Measurements from ENCODE around the gene TOX2.

TOX2 gene

DNA sequence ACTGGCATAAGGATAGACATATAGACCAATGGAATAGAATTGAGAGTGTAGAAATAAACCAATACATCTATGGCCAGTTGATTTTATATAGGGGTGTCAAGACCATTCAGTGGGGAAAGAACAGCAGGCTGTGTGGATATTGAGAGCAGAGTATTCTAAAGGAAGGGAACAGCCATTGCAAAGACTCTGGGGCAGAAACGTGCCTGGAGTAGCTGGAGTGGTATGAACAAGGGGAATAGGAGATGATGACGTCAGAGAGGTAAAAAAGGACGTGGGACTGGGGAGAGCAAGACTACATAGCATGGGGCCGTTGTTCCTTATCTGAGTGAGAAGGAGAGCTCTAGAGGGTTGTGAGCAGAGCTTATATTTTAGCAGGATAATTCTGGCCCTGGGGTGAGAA, 85.2 kb downstream of the TOX2 start:
- TF ChIP-seq, protein P1, sequence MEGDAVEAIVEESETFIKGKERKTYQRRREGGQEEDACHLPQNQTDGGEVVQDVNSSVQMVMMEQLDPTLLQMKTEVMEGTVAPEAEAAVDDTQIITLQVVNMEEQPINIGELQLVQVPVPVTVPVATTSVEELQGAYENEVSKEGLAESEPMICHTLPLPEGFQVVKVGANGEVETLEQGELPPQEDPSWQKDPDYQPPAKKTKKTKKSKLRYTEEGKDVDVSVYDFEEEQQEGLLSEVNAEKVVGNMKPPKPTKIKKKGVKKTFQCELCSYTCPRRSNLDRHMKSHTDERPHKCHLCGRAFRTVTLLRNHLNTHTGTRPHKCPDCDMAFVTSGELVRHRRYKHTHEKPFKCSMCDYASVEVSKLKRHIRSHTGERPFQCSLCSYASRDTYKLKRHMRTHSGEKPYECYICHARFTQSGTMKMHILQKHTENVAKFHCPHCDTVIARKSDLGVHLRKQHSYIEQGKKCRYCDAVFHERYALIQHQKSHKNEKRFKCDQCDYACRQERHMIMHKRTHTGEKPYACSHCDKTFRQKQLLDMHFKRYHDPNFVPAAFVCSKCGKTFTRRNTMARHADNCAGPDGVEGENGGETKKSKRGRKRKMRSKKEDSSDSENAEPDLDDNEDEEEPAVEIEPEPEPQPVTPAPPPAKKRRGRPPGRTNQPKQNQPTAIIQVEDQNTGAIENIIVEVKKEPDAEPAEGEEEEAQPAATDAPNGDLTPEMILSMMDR (IDR thresholded peaks at IDR 0.05): no peak
- H3K27ac ChIP-seq: no peak overlapping the region
- H3K4me2 ChIP-seq (ENCODE audit: low read length): no peak overlapping the region
- H3K79me2 ChIP-seq: no peaks in the 10 kb centered on the region
- no peaks in the 10 kb centered on the region for H3K9me3 ChIP-seq (ENCODE audit: control insufficient read depth, low read length)
- no peak overlapping the region for H2AFZ ChIP-seq
- H3K27me3 ChIP-seq (ENCODE audit: control insufficient read depth, insufficient read depth, low read length): no peaks in the 10 kb centered on the region
- H3K36me3 ChIP-seq (ENCODE audit: control insufficient read depth, insufficient read depth, low read length): no peaks in the 10 kb centered on the region
- no peaks in the 10 kb centered on the region for H3K4me1 ChIP-seq
- H3K9ac ChIP-seq: no peak overlapping the region
- H3K4me3 ChIP-seq (ENCODE audit: low read depth, low read length): no peak overlapping the region

DNA sequence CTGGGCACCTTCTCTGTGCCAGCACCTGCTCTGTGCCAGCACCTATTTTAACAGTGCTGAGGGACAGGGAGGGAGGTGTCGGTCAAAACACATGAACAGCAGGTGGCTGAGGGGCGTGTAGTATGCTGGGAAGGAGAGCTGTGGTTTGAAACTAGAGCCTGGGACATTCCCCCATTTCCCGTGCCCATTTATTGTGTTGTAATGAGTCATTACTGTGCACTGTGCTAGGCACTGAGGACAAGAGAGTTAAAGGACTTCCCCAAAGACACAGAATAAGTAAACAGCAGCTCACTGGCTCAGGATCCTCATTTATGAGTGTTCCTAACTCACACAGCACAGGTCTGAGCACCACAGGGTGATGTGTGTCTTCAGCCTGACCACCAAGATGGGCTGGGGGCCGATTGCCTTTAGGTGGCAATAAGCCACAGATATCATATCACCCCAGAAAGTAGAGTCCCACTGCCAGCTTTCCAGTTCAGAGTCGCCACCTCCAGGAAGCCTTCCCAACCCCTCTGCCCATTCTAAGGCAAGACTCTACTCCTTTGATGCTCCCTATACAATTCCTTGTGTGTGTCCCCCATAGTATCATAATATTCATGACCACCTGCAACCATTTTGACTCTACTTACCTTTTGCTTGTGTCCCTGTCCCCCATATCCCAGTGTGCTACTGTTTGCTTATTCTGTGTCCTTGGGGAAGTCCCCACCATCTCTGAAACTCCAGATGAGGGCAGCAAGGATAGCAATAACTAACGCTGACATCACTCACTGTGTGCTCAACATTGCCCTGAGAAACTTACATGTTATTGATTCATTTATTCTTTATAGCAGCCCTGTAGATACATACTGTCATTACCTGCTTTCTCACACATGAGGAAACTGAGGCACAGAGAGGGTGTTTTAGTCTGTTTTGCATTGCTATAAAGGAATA, 87.3 kb downstream of the TOX2 start:
- H3K4me2 ChIP-seq (ENCODE audit: low read length): no peak overlapping the region
- H3K9me3 ChIP-seq (ENCODE audit: control insufficient read depth, low read length): no peaks in the 10 kb centered on the region
- H3K9ac ChIP-seq: no peak overlapping the region
- no peak overlapping the region for H3K27ac ChIP-seq
- H3K27me3 ChIP-seq (ENCODE audit: control insufficient read depth, insufficient read depth, low read length): no peaks in the 10 kb centered on the region
- TF ChIP-seq, protein P1 (IDR thresholded peaks at IDR 0.05): no peak
- H3K4me3 ChIP-seq (ENCODE audit: low read depth, low read length): no peak overlapping the region
- no peak overlapping the region for H2AFZ ChIP-seq
- H3K4me1 ChIP-seq: no peaks in the 10 kb centered on the region
- no peaks in the 10 kb centered on the region for H3K36me3 ChIP-seq (ENCODE audit: control insufficient read depth, insufficient read depth, low read length)
- no peaks in the 10 kb centered on the region for H3K79me2 ChIP-seq

DNA sequence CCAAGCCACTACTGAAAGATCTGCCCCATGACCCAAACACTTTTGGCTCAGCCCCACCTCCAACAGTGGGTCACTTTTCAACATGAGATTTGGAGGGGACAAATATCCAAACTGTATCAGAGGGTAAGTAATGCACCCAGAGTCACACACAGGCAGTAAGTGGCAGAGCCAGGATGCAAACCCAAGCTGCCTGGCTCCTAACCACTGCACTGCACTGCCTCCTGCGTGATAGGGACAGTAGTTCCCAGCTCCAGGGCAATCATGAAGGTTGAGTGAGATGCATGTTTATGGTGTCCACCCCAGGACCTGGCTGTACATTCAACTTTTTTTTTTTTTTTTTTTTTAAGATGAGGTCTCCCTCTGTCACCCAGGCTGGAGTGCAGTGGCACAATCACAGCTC, 88.2 kb downstream of the TOX2 start:
- Histone ChIP-seq H3K27ac (no peak overlapping the region), H3K4me2 (ENCODE audit: low read length) (no peak overlapping the region), H3K9ac (no peak overlapping the region), H3K79me2 (no peaks in the 10 kb centered on the region), H3K4me3 (ENCODE audit: low read depth, low read length) (no peak overlapping the region), H2AFZ (no peak overlapping the region), H3K4me1 (no peaks in the 10 kb centered on the region), H3K9me3 (ENCODE audit: control insufficient read depth, low read length) (no peaks in the 10 kb centered on the region), H3K36me3 (ENCODE audit: control insufficient read depth, insufficient read depth, low read length) (no peaks in the 10 kb centered on the region), H3K27me3 (ENCODE audit: control insufficient read depth, insufficient read depth, low read length) (no peaks in the 10 kb centered on the region)
- TF ChIP-seq, protein P1 (IDR thresholded peaks at IDR 0.05): no peak

DNA sequence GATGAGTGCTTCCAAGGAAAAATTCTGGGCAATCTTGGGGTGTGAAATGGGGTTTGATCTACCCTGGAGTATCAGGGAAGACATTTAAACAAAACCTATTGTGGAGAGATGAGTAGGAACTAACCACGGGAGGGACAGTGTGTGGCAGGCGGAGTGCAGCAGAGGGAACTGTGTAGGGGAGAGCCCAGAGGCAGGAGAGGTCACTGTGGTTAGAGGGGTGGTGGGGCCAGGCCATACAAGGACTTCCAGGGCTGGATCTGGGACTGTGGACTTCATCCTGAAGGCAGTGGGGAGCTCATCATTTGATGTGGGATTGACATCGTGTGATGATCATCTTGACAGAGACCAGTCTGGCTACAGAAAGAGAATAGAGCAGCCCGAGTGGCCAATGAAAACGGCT, 89.0 kb downstream of the TOX2 start:
- TF ChIP-seq, protein P1 (IDR thresholded peaks at IDR 0.05): no peak
- Histone ChIP-seq H3K27ac (no peak overlapping the region), H3K27me3 (ENCODE audit: control insufficient read depth, insufficient read depth, low read length) (no peaks in the 10 kb centered on the region), H3K4me1 (no peaks in the 10 kb centered on the region), H3K4me3 (ENCODE audit: low read depth, low read length) (no peak overlapping the region), H3K9ac (no peak overlapping the region), H3K36me3 (ENCODE audit: control insufficient read depth, insufficient read depth, low read length) (no peaks in the 10 kb centered on the region), H3K4me2 (ENCODE audit: low read length) (no peak overlapping the region), H3K79me2 (no peaks in the 10 kb centered on the region), H2AFZ (no peak overlapping the region), H3K9me3 (ENCODE audit: control insufficient read depth, low read length) (no peaks in the 10 kb centered on the region)

Measured in parathyroid adenoma (tissue), 2 donors.